Stimulated activated CD8-positive, alpha-beta memory T cell treated with anti-CD3 and anti-CD28 coated beads, Interleukin-7, amount 100 ng/mL, for 48 hours (primary cell): ENCODE results near the gene P2RX2.
"Not testable (repeated sequence)": the region's sequence is repeated elsewhere in the genome, so short reads cannot be mapped to it uniquely, and the experiment has no call there.

ENCODE experiments used
- DNase-seq, 2 donors: peaks; one replicate each; pipeline ENCODE4 v3.0.0-alpha.2; 2020; ENCODE audit warnings: low read depth in 1 of 2; ENCODE audit errors: extremely low read depth in 1 of 2

P2RX2 gene

GRCh38 chr12:132583411-132583710, 35.2 kb upstream of the P2RX2 start:
- DNase-seq: no peak

- DNase-seq: no peak
Observed at GRCh38 chr12:132583736-132584135, 34.8 kb upstream of the P2RX2 start.

GRCh38 chr12:132584429-132584828, 34.1 kb upstream of the P2RX2 start:
- DNase-seq: no peak

- DNase-seq: no peak
Observed at GRCh38 chr12:132585177-132585576, 33.4 kb upstream of the P2RX2 start.

- DNase-seq: no peak
Observed at GRCh38 chr12:132586929-132587328, 31.6 kb upstream of the P2RX2 start.

- DNase-seq: no peak
Observed at GRCh38 chr12:132587781-132588180, 30.8 kb upstream of the P2RX2 start.

GRCh38 chr12:132588319-132588718, 30.3 kb upstream of the P2RX2 start:
- DNase-seq: no peak

GRCh38 chr12:132588821-132589669, 29.5 kb upstream of the P2RX2 start:
- no peak for DNase-seq

GRCh38 chr12:132591107-132591935, 27.3 kb upstream of the P2RX2 start:
- no peak for DNase-seq

GRCh38 chr12:132592282-132592970, 26.1 kb upstream of the P2RX2 start:
- no peak for DNase-seq

- no peak for DNase-seq
Observed at GRCh38 chr12:132593071-132593470, 25.5 kb upstream of the P2RX2 start.

GRCh38 chr12:132593521-132593920, 25.1 kb upstream of the P2RX2 start:
- DNase-seq: no peak

- DNase-seq: peak in 1 of 2 donors; percentile 39
Observed at GRCh38 chr12:132593938-132594358, 24.6 kb upstream of the P2RX2 start.

GRCh38 chr12:132595183-132595582, 23.4 kb upstream of the P2RX2 start:
- no peak for DNase-seq

GRCh38 chr12:132596016-132596415, 22.6 kb upstream of the P2RX2 start:
- DNase-seq: no peak

- no peak for DNase-seq
Observed at GRCh38 chr12:132597333-132598316, 21.0 kb upstream of the P2RX2 start.

- DNase-seq: not testable (repeated sequence)
Observed at GRCh38 chr12:132599502-132599901, 19.1 kb upstream of the P2RX2 start.

- no peak for DNase-seq
Observed at GRCh38 chr12:132600048-132601032, 18.2 kb upstream of the P2RX2 start.
